GM23338 (cell line): Measurements from ENCODE around the gene ESPNL. TPM values are rescaled to one million over a fixed set of nuclear protein-coding genes. Genes with fewer than 3 reads are reported as not detected.
A peak's percentile ranks its signal among the peaks of the same experiment; 100 is the strongest.

Experiments used
- ATAC-seq: fragments of 200-7000 bp; cut with Tn5 transposase; 3 replicates; pipeline ENCODE4 v1.9.1; 2020
- DNase-seq: peaks from one replicate; pipeline ENCODE4 v3.0.0-alpha.2; 2015; ENCODE audit warnings: low spot score
- H2AFZ ChIP-seq: fragments of 200-600 bp; sonication (generic); 2 replicates; pipeline ENCODE4 v1.8.0; 2016; ENCODE audit warnings: antibody characterized with exemption, mild to moderate bottlenecking, moderate library complexity
- H3F3A ChIP-seq: fragments of 200-600 bp; sonication (generic); replicated peaks from 2 replicates; pipeline ENCODE4 v1.8.0; 2017; ENCODE audit warnings: antibody characterized with exemption, mixed run types, low read depth
- H3K27ac ChIP-seq: fragments of 200-600 bp; sonication (generic); 2 replicates; pipeline ENCODE4 v1.6.1; 2016; ENCODE audit warnings: low read depth
- H3K27me3 ChIP-seq: fragments of 200-600 bp; sonication (generic); 2 replicates; pipeline ENCODE4 v1.8.0; 2016; ENCODE audit warnings: mild to moderate bottlenecking, mixed run types, moderate library complexity; ENCODE audit not compliant: insufficient read depth
- H3K36me3 ChIP-seq: fragments of 200-600 bp; sonication (generic); 2 replicates; pipeline ENCODE4 v1.8.0; 2016; ENCODE audit warnings: mild to moderate bottlenecking; ENCODE audit not compliant: insufficient read depth
- H3K4me1 ChIP-seq: fragments of 200-600 bp; sonication (generic); 2 replicates; pipeline ENCODE4 v1.8.0; 2016; ENCODE audit warnings: mild to moderate bottlenecking, moderate library complexity; ENCODE audit not compliant: insufficient read depth
- H3K4me2 ChIP-seq: fragments of 200-600 bp; sonication (generic); 2 replicates; pipeline ENCODE4 v1.7.1; 2017; ENCODE audit warnings: mixed run types
- H3K4me3 ChIP-seq: fragments of 200-600 bp; sonication (generic); 2 replicates; pipeline ENCODE4 v1.6.1; 2016; ENCODE audit warnings: mixed run types
- H3K79me2 ChIP-seq: fragments of 200-600 bp; sonication (generic); replicated peaks from 2 replicates; pipeline ENCODE4 v1.8.0; 2017; ENCODE audit warnings: mild to moderate bottlenecking; ENCODE audit not compliant: insufficient read depth
- H3K9me2 ChIP-seq: fragments of 200-600 bp; sonication (generic); 2 replicates; pipeline ENCODE4 v1.8.0; 2017; ENCODE audit not compliant: insufficient read depth
- H4K20me1 ChIP-seq: fragments of 200-600 bp; sonication (generic); replicated peaks from 2 replicates; pipeline ENCODE4 v1.8.0; 2017; ENCODE audit warnings: mild to moderate bottlenecking; ENCODE audit not compliant: insufficient read depth
- H3K27ac Mint-ChIP-seq: 2 replicates; pipeline ENCODE4 v1.8.0; 2020; ENCODE audit warnings: inconsistent platforms, mild to moderate bottlenecking, moderate library complexity, mixed read lengths
- H3K27me3 Mint-ChIP-seq: 3 replicates; pipeline ENCODE4 v1.8.0; 2022; ENCODE audit warnings: low read depth, mild to moderate bottlenecking, moderate library complexity, mixed read lengths, inconsistent platforms; ENCODE audit not compliant: insufficient read depth, poor library complexity
- H3K36me3 Mint-ChIP-seq: 3 replicates; pipeline ENCODE4 v1.8.0; 2021; ENCODE audit warnings: low read depth, mild to moderate bottlenecking, inconsistent platforms, moderate library complexity, mixed read lengths
- H3K4me1 Mint-ChIP-seq: 3 replicates; pipeline ENCODE4 v1.8.0; 2020; ENCODE audit warnings: mild to moderate bottlenecking, inconsistent platforms, mixed read lengths
- H3K4me3 Mint-ChIP-seq: 3 replicates; pipeline ENCODE4 v1.8.0; 2021; ENCODE audit warnings: moderate library complexity, mild to moderate bottlenecking, inconsistent platforms, mixed read lengths
- H3K9me3 Mint-ChIP-seq: 3 replicates; pipeline ENCODE4 v1.8.0; 2020; ENCODE audit warnings: moderate library complexity, mild to moderate bottlenecking, inconsistent platforms, mixed read lengths
- CREB1 ChIP-seq: fragments of 250-450 bp; sonication (Bioruptor Pico); IDR thresholded peaks from 2 replicates; pipeline ENCODE4 v1.5.0; 2020; ENCODE audit warnings: low read depth, mild to moderate bottlenecking, moderate library complexity
- EZH2 ChIP-seq: fragments of 200-600 bp; sonication (generic); IDR thresholded peaks from one replicate; pipeline ENCODE4 v1.8.0; 2017; ENCODE audit warnings: antibody characterized with exemption, mild to moderate bottlenecking, low read depth; ENCODE audit not compliant: unreplicated experiment
- JUNB ChIP-seq: IDR thresholded peaks from one replicate; pipeline ENCODE4 v1.6.1; 2016; ENCODE audit warnings: antibody characterized with exemption; ENCODE audit not compliant: unreplicated experiment
- NANOG ChIP-seq: IDR thresholded peaks from 2 replicates; pipeline ENCODE4 v1.6.1; 2016; ENCODE audit warnings: antibody characterized with exemption, borderline replicate concordance
- POLR2AphosphoS5 ChIP-seq: IDR thresholded peaks from 2 replicates; pipeline ENCODE4 v1.6.1; 2016; ENCODE audit warnings: antibody characterized with exemption, low read depth
- STAT1 ChIP-seq: IDR thresholded peaks from one replicate; pipeline ENCODE4 v1.6.1; 2016; ENCODE audit warnings: antibody characterized with exemption; ENCODE audit not compliant: unreplicated experiment
- polyA plus RNA-seq: library from polyadenylated mRNA; unstranded; fragments of >200 nt; fragmentation: Nextera tagmentation; extraction: Ambion mirVana; gene quantifications from 2 replicates; pipeline ENCODE4 v1.2.1, GENCODE V29; 2016
- total RNA-seq: library from RNA; depleted of rRNA; stranded (reverse); fragments of >200 nt; shearing (Covaris generic); gene quantifications from 2 replicates; pipeline ENCODE4 v1.2.3, GENCODE V29; 2014
- TF ChIP-seq, protein P1 (sequence below): IDR thresholded peaks from 2 replicates; pipeline ENCODE4 v1.6.1; 2016; ENCODE audit warnings: antibody characterized with exemption
- TF ChIP-seq, protein P2 (sequence below), 2 experiments: fragments of 200-600 bp in 1 of 2; sonication (generic) in 1 of 2; conservative IDR thresholded peaks; 2 replicates each; pipeline versions ENCODE4 v1.5.1 to v1.6.1; 2016 to 2017; ENCODE audit warnings: antibody characterized with exemption in 2 of 2, low read depth in 2 of 2, mild to moderate bottlenecking in 2 of 2, moderate library complexity in 1 of 2
- TF ChIP-seq, protein P3 (sequence below): IDR thresholded peaks from one replicate; pipeline ENCODE4 v1.6.1; 2018; ENCODE audit warnings: antibody characterized with exemption; ENCODE audit not compliant: unreplicated experiment
- TF ChIP-seq, protein P4 (sequence below): fragments of 250-450 bp; sonication (Bioruptor Pico); IDR thresholded peaks from 2 replicates; pipeline ENCODE4 v1.5.0; 2020; ENCODE audit warnings: mild to moderate bottlenecking, moderate library complexity

Gene ESPNL
- total and polyA plus RNA-seq, 2 experiments from 2014 or later, result 0.44 to 3.1 TPM

DNA sequence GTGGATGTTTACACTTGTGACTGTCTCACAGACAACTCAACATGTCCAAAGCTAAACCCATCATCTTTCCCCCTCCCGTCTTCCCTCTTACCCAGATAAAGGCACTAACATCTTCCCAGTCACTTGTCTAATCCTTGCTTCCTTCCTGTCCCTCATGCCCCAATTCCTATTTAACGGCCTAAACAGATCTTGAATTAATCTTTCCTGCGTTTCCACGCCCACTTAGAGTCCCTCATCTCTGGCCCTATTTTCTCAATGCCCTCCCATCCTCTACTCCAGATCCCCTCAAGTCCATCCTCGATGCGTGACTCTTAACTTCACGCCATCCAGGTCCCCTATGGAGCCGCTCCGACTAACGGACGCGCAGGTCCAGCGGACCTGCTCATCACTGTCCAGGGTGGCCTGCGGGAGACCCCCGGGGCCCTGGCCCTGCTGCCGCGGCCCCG lies 40.0 kb upstream of the ESPNL start (continued):
- TF ChIP-seq, protein P1, sequence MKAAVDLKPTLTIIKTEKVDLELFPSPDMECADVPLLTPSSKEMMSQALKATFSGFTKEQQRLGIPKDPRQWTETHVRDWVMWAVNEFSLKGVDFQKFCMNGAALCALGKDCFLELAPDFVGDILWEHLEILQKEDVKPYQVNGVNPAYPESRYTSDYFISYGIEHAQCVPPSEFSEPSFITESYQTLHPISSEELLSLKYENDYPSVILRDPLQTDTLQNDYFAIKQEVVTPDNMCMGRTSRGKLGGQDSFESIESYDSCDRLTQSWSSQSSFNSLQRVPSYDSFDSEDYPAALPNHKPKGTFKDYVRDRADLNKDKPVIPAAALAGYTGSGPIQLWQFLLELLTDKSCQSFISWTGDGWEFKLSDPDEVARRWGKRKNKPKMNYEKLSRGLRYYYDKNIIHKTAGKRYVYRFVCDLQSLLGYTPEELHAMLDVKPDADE, result no peak
- TF ChIP-seq POLR2AphosphoS5, result no peak
- TF ChIP-seq EZH2, result no peak
- no peak for TF ChIP-seq JUNB
- no peak for TF ChIP-seq STAT1
- TF ChIP-seq, protein P2, sequence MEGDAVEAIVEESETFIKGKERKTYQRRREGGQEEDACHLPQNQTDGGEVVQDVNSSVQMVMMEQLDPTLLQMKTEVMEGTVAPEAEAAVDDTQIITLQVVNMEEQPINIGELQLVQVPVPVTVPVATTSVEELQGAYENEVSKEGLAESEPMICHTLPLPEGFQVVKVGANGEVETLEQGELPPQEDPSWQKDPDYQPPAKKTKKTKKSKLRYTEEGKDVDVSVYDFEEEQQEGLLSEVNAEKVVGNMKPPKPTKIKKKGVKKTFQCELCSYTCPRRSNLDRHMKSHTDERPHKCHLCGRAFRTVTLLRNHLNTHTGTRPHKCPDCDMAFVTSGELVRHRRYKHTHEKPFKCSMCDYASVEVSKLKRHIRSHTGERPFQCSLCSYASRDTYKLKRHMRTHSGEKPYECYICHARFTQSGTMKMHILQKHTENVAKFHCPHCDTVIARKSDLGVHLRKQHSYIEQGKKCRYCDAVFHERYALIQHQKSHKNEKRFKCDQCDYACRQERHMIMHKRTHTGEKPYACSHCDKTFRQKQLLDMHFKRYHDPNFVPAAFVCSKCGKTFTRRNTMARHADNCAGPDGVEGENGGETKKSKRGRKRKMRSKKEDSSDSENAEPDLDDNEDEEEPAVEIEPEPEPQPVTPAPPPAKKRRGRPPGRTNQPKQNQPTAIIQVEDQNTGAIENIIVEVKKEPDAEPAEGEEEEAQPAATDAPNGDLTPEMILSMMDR (conservative IDR thresholded peaks at IDR 0.05; ENCODE audit: low read depth in 2 of 2), result no peak
- TF ChIP-seq NANOG, result no peak
- TF ChIP-seq, protein P3, sequence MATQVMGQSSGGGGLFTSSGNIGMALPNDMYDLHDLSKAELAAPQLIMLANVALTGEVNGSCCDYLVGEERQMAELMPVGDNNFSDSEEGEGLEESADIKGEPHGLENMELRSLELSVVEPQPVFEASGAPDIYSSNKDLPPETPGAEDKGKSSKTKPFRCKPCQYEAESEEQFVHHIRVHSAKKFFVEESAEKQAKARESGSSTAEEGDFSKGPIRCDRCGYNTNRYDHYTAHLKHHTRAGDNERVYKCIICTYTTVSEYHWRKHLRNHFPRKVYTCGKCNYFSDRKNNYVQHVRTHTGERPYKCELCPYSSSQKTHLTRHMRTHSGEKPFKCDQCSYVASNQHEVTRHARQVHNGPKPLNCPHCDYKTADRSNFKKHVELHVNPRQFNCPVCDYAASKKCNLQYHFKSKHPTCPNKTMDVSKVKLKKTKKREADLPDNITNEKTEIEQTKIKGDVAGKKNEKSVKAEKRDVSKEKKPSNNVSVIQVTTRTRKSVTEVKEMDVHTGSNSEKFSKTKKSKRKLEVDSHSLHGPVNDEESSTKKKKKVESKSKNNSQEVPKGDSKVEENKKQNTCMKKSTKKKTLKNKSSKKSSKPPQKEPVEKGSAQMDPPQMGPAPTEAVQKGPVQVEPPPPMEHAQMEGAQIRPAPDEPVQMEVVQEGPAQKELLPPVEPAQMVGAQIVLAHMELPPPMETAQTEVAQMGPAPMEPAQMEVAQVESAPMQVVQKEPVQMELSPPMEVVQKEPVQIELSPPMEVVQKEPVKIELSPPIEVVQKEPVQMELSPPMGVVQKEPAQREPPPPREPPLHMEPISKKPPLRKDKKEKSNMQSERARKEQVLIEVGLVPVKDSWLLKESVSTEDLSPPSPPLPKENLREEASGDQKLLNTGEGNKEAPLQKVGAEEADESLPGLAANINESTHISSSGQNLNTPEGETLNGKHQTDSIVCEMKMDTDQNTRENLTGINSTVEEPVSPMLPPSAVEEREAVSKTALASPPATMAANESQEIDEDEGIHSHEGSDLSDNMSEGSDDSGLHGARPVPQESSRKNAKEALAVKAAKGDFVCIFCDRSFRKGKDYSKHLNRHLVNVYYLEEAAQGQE, result no peak

DNA sequence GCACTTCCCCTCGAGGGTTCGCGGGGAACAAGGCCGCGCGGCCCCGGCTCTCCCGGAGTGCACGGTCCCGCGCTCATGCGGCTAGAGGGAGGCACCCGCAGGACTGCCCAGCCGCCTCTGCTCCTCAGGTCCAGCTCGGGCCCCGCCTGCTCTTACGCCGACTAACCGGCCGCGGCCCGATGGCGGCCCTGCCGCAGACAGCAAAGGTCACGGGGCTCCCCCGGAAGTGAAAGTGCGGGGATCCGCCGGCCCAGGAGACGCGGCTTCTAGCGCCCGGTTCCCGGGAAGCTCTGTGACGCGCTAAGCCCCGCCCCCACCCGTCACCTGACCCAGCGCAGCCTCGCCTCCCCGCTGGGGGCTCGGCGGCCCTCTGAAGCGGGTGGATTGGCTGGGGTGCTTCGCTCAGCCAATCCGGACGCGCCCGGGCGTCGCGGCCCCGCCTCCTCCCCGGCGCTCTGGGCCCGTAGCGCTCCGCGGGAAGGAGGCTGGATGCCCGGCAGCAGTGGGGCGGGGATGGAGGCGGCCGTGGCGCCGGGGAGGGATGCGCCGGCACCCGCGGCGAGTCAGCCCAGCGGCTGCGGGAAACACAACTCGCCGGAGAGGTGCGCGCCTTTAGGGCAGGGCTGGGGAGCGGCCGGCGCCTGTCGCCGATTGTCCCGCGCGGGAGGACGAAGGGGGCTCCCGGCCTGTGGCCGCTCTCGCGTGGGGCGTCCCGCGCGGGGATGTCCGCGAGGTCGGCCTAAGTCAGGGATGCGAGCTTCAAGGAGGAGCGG lies 39.4 kb upstream of the ESPNL start, which contains the start of gene SCLY:
TSS of gene SCLY (plus strand) at position 460 of the 773 bp plus-strand sequence. CDS start at position 514, 54 bp downstream.
- Mint-ChIP-seq H3K4me1 (peaks cover 25% of the 10 kb centered on the region), H3K27me3 (peaks cover 5% of the 10 kb centered on the region), H3K9me3 (peaks cover 12% of the 10 kb centered on the region), H3K27ac (peak within 1 kb of the TSS; percentile 96), H3K4me3 (peak within 1 kb of the TSS; percentile 85), H3K36me3 (peaks cover 37% of the 10 kb centered on the region)
- Histone ChIP-seq H3K27ac (peak within 1 kb of the TSS; percentile 86), H3K9me2 (no peaks in the 10 kb centered on the region), H4K20me1 (no peaks in the 10 kb centered on the region), H2AFZ (peak within 1 kb of the TSS; percentile 96), H3K4me3 (peak within 1 kb of the TSS; percentile 99), H3K4me2 (peak within 1 kb of the TSS; percentile 98), H3K36me3 (peaks cover 13% of the 10 kb centered on the region), H3K27me3 (no peaks in the 10 kb centered on the region), H3K4me1 (peaks cover 19% of the 10 kb centered on the region), H3F3A (0 out of 2 replicates have a peak, but pooled peaks cover 3% of the 10 kb centered on the region), H3K79me2 (peaks cover 53% of the 10 kb centered on the region)
- DNase-seq, result peak; percentile 98
- TF ChIP-seq, protein P4, sequence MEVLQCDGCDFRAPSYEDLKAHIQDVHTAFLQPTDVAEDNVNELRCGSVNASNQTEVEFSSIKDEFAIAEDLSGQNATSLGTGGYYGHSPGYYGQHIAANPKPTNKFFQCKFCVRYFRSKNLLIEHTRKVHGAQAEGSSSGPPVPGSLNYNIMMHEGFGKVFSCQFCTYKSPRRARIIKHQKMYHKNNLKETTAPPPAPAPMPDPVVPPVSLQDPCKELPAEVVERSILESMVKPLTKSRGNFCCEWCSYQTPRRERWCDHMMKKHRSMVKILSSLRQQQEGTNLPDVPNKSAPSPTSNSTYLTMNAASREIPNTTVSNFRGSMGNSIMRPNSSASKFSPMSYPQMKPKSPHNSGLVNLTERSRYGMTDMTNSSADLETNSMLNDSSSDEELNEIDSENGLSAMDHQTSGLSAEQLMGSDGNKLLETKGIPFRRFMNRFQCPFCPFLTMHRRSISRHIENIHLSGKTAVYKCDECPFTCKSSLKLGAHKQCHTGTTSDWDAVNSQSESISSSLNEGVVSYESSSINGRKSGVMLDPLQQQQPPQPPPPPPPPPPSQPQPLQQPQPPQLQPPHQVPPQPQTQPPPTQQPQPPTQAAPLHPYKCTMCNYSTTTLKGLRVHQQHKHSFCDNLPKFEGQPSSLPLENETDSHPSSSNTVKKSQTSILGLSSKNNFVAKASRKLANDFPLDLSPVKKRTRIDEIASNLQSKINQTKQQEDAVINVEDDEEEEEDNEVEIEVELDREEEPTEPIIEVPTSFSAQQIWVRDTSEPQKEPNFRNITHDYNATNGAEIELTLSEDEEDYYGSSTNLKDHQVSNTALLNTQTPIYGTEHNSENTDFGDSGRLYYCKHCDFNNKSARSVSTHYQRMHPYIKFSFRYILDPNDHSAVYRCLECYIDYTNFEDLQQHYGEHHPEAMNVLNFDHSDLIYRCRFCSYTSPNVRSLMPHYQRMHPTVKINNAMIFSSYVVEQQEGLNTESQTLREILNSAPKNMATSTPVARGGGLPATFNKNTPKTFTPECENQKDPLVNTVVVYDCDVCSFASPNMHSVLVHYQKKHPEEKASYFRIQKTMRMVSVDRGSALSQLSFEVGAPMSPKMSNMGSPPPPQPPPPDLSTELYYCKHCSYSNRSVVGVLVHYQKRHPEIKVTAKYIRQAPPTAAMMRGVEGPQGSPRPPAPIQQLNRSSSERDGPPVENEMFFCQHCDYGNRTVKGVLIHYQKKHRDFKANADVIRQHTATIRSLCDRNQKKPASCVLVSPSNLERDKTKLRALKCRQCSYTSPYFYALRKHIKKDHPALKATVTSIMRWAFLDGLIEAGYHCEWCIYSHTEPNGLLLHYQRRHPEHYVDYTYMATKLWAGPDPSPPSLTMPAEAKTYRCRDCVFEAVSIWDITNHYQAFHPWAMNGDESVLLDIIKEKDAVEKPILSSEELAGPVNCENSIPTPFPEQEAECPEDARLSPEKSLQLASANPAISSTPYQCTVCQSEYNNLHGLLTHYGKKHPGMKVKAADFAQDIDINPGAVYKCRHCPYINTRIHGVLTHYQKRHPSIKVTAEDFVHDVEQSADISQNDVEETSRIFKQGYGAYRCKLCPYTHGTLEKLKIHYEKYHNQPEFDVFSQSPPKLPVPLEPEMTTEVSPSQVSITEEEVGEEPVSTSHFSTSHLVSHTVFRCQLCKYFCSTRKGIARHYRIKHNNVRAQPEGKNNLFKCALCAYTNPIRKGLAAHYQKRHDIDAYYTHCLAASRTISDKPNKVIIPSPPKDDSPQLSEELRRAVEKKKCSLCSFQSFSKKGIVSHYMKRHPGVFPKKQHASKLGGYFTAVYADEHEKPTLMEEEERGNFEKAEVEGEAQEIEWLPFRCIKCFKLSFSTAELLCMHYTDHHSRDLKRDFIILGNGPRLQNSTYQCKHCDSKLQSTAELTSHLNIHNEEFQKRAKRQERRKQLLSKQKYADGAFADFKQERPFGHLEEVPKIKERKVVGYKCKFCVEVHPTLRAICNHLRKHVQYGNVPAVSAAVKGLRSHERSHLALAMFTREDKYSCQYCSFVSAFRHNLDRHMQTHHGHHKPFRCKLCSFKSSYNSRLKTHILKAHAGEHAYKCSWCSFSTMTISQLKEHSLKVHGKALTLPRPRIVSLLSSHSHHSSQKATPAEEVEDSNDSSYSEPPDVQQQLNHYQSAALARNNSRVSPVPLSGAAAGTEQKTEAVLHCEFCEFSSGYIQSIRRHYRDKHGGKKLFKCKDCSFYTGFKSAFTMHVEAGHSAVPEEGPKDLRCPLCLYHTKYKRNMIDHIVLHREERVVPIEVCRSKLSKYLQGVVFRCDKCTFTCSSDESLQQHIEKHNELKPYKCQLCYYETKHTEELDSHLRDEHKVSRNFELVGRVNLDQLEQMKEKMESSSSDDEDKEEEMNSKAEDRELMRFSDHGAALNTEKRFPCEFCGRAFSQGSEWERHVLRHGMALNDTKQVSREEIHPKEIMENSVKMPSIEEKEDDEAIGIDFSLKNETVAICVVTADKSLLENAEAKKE (CRISPR knock-in tag), result no peak
- peak; percentile 88 for TF ChIP-seq POLR2AphosphoS5
- peak; percentile 91 for TF ChIP-seq CREB1 (CRISPR knock-in tag)
- ATAC-seq, result peak; percentile 96
